ENCODE results near the gene EYA3.

EYA3 gene

GRCh38 chr1:28087614-28088167 lies 719 bp downstream of the EYA3 start:
- in situ Hi-C loops (cut with MboI; ENCODE audit: low sequenced_read_pairs, unreplicated experiment), result no loop called here
- no peak for DNase-seq (ENCODE audit: low spot score)

GRCh38 chr1:28086651-28087050 lies 1.8 kb downstream of the EYA3 start:
- no peak for DNase-seq (ENCODE audit: low spot score)
- TF ChIP-seq, protein P1, sequence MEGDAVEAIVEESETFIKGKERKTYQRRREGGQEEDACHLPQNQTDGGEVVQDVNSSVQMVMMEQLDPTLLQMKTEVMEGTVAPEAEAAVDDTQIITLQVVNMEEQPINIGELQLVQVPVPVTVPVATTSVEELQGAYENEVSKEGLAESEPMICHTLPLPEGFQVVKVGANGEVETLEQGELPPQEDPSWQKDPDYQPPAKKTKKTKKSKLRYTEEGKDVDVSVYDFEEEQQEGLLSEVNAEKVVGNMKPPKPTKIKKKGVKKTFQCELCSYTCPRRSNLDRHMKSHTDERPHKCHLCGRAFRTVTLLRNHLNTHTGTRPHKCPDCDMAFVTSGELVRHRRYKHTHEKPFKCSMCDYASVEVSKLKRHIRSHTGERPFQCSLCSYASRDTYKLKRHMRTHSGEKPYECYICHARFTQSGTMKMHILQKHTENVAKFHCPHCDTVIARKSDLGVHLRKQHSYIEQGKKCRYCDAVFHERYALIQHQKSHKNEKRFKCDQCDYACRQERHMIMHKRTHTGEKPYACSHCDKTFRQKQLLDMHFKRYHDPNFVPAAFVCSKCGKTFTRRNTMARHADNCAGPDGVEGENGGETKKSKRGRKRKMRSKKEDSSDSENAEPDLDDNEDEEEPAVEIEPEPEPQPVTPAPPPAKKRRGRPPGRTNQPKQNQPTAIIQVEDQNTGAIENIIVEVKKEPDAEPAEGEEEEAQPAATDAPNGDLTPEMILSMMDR (IDR thresholded peaks at IDR 0.05; ENCODE audit: borderline replicate concordance, control extremely low read depth, extremely low read depth, insufficient read depth, missing control alignments), result no peak
- in situ Hi-C loops (cut with MboI; ENCODE audit: low sequenced_read_pairs, unreplicated experiment), result no loop called here

More at GRCh38 chr1:28087614-28088167, 719 bp downstream of the EYA3 start:
- TF ChIP-seq, protein P1 (IDR thresholded peaks at IDR 0.05; ENCODE audit: borderline replicate concordance, control extremely low read depth, extremely low read depth, insufficient read depth, missing control alignments), result peak; percentile 45

- TF ChIP-seq, protein P1 (IDR thresholded peaks at IDR 0.05; ENCODE audit: borderline replicate concordance, control extremely low read depth, extremely low read depth, insufficient read depth, missing control alignments), result no peak
- DNase-seq (ENCODE audit: low spot score), result no peak
- in situ Hi-C loops (cut with MboI; ENCODE audit: low sequenced_read_pairs, unreplicated experiment), result no loop called here
Measured at GRCh38 chr1:28085129-28085528, 3.3 kb downstream of the EYA3 start.

DNA sequence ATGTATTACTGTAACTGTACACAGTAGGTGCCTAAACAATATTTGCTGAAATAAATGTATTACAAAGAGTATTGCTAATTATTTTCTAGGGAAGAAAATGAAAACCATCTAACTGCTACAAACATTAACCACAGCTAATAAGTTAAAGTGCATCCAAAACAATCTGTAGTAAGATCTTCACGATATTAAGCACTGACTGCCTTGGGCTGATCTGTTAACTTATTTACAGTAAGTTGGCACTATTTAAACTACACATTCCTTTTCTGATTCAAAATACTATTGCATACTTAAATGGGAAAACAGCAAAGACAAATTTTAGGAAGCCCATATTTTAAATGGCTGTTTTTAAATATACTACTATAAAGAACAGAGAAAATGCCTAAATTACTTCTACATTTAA lies 4.5 kb downstream of the EYA3 start:
- no peak for DNase-seq (ENCODE audit: low spot score)
- TF ChIP-seq, protein P1 (IDR thresholded peaks at IDR 0.05; ENCODE audit: borderline replicate concordance, control extremely low read depth, extremely low read depth, insufficient read depth, missing control alignments), result no peak
- in situ Hi-C loops (cut with MboI; ENCODE audit: low sequenced_read_pairs, unreplicated experiment), result no loop called here

DNA sequence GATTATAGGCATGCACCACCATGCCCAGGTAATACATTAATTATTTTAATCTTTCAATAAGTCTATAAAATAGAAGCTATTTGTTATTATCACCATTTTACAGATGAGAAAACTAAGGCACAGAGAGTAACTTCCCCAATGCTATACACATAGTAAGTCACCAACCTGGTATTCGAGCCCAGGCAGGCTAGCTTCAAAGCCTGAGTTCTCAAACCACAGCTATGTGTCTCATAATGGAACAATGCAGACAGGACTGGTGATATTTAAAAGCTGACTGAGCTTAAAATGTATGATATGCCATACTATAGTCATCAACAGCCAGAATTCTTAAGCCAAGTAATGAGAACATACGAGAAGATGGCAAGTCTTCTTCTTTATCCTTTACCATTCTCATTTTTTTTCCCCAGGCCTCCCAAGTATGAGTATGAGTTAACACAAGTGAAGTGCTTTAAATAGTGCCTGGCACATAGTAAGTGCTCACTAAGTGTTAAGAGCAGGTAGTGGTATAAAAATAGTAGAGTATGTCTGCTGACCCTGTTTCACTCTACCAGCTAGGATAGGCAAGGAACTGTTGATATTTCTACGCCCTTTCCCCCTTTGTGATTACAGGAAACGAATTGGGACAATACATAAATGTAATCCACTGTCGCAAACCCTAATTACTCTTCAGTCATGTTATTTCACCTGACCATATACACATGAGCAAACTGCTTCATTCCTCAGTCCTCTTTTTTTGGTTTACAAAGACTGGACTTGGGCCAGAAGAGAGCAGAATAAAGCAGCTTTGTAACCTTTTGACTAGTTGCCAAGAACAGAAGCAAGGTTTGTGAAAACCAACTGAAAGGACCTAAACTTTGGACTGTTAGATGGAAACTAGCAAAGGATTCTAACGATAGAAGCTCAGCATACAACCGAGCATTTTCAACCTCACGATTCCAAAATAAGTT lies 9.5 kb downstream of the EYA3 start:
- no peak for DNase-seq (ENCODE audit: low spot score)
- TF ChIP-seq, protein P1 (IDR thresholded peaks at IDR 0.05; ENCODE audit: borderline replicate concordance, control extremely low read depth, extremely low read depth, insufficient read depth, missing control alignments), result no peak
- in situ Hi-C loops (cut with MboI; ENCODE audit: low sequenced_read_pairs, unreplicated experiment), result no loop called here

- TF ChIP-seq, protein P1 (IDR thresholded peaks at IDR 0.05; ENCODE audit: borderline replicate concordance, control extremely low read depth, extremely low read depth, insufficient read depth, missing control alignments), result no peak
- in situ Hi-C loops (cut with MboI; ENCODE audit: low sequenced_read_pairs, unreplicated experiment), result no loop called here
- DNase-seq (ENCODE audit: low spot score), result no peak
Measured at GRCh38 chr1:28078262-28078661, 10.1 kb downstream of the EYA3 start.

All from GM13976 (cell line).